ENCODE results near the gene NEMP1.

NEMP1 gene

DNA sequence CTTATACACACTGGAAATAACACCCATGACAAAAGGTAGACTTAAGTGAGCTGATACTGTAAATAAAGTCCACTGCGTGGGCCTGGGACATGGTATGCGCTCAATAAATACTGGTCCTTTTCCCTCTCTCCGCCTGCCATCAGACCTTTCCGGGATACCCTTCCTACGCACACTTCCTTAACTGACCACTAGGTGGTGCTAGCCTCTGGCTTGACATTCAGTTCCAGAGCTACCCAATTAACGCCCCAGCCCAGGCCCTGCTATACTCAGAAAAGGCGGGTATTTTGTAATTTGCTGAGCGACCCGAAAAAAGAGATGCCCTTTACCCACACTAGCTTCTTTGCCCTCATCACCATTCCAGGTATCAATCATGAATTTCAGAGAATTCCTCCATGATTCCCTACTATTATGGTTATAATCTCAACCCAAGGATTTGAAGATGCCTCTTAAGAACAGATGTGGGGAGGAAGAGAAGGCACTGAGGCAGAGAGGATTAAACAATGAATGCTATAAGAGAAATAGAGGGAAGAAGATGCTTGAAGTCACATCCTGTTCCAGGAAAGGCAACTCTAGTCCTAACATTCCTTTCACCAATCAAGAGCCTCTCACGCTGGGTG, 45.8 kb upstream of the NEMP1 start:
- TF ChIP-seq TCF12 (IDR thresholded peaks at IDR 0.05; ENCODE audit: low read depth) (no peak), TAF1 (IDR thresholded peaks at IDR 0.05; ENCODE audit: low read depth) (no peak), EP300 (IDR thresholded peaks at IDR 0.05; ENCODE audit: borderline replicate concordance) (no peak), EGR1 (IDR thresholded peaks at IDR 0.05) (no peak), RAD21 (IDR thresholded peaks at IDR 0.05; ENCODE audit: low read depth) (peak; percentile 91)

- TF ChIP-seq, protein P1, sequence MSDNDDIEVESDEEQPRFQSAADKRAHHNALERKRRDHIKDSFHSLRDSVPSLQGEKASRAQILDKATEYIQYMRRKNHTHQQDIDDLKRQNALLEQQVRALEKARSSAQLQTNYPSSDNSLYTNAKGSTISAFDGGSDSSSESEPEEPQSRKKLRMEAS (IDR thresholded peaks at IDR 0.05): no peak
- no peak for TF ChIP-seq FOXM1 (IDR thresholded peaks at IDR 0.05; ENCODE audit: borderline replicate concordance, low read depth)
- no peak for TF ChIP-seq TEAD4 (IDR thresholded peaks at IDR 0.05)
Measured at GRCh38 chr12:57123813-57124212, 45.2 kb upstream of the NEMP1 start.

DNA sequence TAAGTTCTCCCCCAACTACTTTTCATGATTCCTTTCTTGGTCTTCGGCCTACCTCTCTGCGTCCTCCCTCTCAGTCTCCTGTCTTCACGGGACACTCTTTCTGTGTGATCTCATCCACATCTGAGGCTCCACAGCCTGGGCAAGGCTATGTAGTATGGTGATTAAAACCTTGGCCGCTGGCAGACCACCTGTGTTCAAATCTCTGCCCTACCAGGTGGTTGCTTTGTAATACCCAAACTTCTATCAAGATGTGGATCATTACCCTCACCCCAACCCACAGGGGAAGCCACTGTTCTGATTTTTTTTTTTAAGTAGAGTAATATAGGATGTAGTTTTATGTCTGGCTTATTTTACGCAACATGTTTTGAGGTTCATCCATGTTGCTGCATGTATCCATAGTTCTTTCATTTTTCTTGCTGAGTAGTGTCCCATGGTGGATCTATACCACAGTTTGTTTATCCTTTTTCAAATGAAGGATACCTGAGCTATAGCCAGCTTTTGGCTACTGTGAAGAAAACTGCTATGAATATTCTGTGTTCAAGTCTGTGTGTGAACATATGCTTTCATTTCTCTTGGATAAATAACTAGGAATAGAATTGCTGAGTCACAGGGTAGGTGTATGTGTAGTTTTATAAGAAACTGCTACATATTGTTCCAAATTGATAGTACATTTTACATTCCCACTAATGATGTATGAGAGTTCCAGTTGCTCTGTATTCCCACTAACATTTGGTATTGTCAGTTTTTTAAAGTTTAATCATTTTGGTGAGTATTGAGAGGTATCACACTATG, 40.9 kb upstream of the NEMP1 start:
- no peak for TF ChIP-seq CEBPB (IDR thresholded peaks at IDR 0.05)
- no peak for TF ChIP-seq NFIC (IDR thresholded peaks at IDR 0.05)
- no peak for TF ChIP-seq CREB1 (IDR thresholded peaks at IDR 0.05; ENCODE audit: low read depth)
- TF ChIP-seq, protein P1 (IDR thresholded peaks at IDR 0.05): no peak
- TF ChIP-seq TAF1 (IDR thresholded peaks at IDR 0.05; ENCODE audit: low read depth): no peak
- TF ChIP-seq, protein P2, sequence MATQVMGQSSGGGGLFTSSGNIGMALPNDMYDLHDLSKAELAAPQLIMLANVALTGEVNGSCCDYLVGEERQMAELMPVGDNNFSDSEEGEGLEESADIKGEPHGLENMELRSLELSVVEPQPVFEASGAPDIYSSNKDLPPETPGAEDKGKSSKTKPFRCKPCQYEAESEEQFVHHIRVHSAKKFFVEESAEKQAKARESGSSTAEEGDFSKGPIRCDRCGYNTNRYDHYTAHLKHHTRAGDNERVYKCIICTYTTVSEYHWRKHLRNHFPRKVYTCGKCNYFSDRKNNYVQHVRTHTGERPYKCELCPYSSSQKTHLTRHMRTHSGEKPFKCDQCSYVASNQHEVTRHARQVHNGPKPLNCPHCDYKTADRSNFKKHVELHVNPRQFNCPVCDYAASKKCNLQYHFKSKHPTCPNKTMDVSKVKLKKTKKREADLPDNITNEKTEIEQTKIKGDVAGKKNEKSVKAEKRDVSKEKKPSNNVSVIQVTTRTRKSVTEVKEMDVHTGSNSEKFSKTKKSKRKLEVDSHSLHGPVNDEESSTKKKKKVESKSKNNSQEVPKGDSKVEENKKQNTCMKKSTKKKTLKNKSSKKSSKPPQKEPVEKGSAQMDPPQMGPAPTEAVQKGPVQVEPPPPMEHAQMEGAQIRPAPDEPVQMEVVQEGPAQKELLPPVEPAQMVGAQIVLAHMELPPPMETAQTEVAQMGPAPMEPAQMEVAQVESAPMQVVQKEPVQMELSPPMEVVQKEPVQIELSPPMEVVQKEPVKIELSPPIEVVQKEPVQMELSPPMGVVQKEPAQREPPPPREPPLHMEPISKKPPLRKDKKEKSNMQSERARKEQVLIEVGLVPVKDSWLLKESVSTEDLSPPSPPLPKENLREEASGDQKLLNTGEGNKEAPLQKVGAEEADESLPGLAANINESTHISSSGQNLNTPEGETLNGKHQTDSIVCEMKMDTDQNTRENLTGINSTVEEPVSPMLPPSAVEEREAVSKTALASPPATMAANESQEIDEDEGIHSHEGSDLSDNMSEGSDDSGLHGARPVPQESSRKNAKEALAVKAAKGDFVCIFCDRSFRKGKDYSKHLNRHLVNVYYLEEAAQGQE (IDR thresholded peaks at IDR 0.05; ENCODE audit: low read depth): no peak

GRCh38 chr12:57118711-57119271, 40.2 kb upstream of the NEMP1 start:
- TF ChIP-seq, protein P2 (IDR thresholded peaks at IDR 0.05; ENCODE audit: low read depth): no peak
- TF ChIP-seq YY1 (IDR thresholded peaks at IDR 0.05; ENCODE audit: low read depth): no peak
- TF ChIP-seq TEAD4 (IDR thresholded peaks at IDR 0.05): no peak
- TF ChIP-seq CREB1 (IDR thresholded peaks at IDR 0.05; ENCODE audit: low read depth): no peak
- TF ChIP-seq EGR1 (IDR thresholded peaks at IDR 0.05): no peak
- no peak for TF ChIP-seq CEBPB (IDR thresholded peaks at IDR 0.05)
- no peak for TF ChIP-seq TCF12 (IDR thresholded peaks at IDR 0.05; ENCODE audit: low read depth)

DNA sequence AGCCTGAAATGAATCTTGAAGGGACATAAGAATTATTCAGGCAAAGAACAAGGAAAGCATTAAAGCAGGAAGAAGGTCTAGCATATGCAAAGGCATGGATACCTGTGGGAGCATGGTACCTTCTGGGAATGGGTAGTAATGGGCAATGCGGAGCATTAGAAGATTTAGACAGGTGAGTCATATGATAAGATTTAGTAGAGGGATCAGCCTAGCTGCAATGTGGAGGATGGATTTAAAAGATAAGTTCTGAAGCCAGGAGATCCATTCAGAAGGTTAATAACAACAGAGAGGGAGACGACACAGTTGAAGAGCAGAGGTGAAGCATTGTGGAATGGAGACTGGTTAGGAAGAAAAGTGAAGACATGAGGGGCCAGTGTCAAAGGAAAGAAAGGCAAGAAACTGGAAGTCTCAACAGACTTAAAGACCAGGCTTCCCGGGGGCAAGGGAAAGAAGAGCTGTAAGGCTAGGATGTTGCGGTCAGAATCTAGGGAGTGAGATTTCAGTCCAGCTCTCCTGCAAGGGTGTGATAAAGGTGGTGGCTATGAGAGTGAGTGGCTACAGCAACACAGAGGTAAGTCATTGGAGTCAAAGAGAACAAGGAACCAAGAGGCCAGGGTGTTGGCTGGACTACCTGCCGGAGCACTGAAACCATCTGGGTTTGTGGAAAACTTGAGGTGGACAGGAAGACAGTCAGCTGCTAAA, 38.1 kb upstream of the NEMP1 start:
- TF ChIP-seq FOXM1 (IDR thresholded peaks at IDR 0.05; ENCODE audit: borderline replicate concordance, low read depth) (no peak), TCF12 (IDR thresholded peaks at IDR 0.05; ENCODE audit: low read depth) (no peak)

DNA sequence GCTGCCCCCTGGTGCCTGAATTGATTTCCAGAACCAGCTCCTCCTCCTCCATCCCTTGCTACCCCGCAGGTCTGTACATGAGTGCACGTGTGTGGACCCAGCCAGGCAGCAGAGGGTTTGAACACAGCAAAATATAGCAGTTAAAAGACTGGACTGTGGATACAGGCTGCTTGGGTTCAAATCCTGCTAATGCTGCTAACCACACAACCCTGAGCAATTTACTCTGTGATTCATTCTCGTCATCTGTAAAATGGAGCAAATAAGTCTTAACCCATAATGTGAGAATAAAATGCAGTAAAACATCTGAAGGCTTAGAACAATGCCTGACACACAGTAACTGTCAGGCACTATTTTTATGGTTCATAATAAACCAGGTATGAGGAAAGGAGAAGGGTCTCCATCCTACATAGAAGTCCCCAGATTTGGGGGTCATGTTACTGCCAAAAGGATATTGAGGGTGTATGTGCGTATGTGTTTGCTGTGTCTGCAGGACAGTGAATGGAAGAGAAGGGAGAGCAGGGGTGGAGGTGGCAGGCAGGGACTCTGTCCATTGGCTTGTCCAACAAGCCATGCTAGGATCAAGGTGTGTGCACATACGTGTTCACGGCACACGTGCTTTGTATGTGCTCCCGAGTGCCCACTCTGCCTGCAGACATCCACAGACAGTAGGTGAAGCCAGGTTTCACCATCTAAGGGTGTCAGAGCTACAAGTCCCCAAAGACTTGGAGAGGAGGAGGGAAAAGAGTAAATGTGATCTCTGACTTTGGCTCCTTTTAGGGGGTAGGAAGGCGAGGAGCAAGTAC, 34.1 kb upstream of the NEMP1 start:
- TF ChIP-seq YY1 (IDR thresholded peaks at IDR 0.05; ENCODE audit: low read depth): no peak
- TF ChIP-seq TEAD4 (IDR thresholded peaks at IDR 0.05): no peak
- no peak for TF ChIP-seq CREB1 (IDR thresholded peaks at IDR 0.05; ENCODE audit: low read depth)
- no peak for TF ChIP-seq RAD21 (IDR thresholded peaks at IDR 0.05; ENCODE audit: low read depth)
- no peak for TF ChIP-seq USF1 (IDR thresholded peaks at IDR 0.05)
- no peak for TF ChIP-seq TAF1 (IDR thresholded peaks at IDR 0.05; ENCODE audit: low read depth)
- TF ChIP-seq, protein P2 (IDR thresholded peaks at IDR 0.05; ENCODE audit: low read depth): no peak
- TF ChIP-seq, protein P1 (IDR thresholded peaks at IDR 0.05): no peak; the same call in 1 of the 2 replicates
- TF ChIP-seq NFIC (IDR thresholded peaks at IDR 0.05): no peak

Data from Ishikawa (cell line).